ENCODE measurements around the gene SAV1.
"Not testable (repeated sequence)": the region's sequence is repeated elsewhere in the genome, so short reads cannot be mapped to it uniquely, and the experiment has no call there.

The SAV1 gene

GRCh38 chr14:50667996-50668825 is at the start of gene SAV1:
Gene SAV1 (minus strand): TSS chr14:50668306. CDS start chr14:50667967, 339 bp downstream.
- Histone ChIP-seq H3K27ac (ENCODE audit: low read depth, low read length) (peak within 1 kb of the TSS; percentile 89), H3K27me3 (ENCODE audit: control insufficient read depth, insufficient read depth, low read length) (no peaks in the 10 kb centered on the region), H3K9ac (ENCODE audit: low read length) (peak within 1 kb of the TSS; percentile 90), H3K36me3 (ENCODE audit: control insufficient read depth, insufficient read depth, low read length) (peaks cover 15% of the 10 kb centered on the region), H3K9me3 (ENCODE audit: control insufficient read depth, insufficient read depth, low read depth, low read length) (no peaks in the 10 kb centered on the region), H3K4me3 (ENCODE audit: low read depth, low read length) (peak within 1 kb of the TSS; percentile 65), H3K4me1 (ENCODE audit: control insufficient read depth, insufficient read depth, low read length) (peaks cover 20% of the 10 kb centered on the region)

- no peaks in the 10 kb centered on the region for H3K9me3 ChIP-seq (ENCODE audit: control insufficient read depth, insufficient read depth, low read depth, low read length)
- no peak overlapping the region for H3K4me3 ChIP-seq (ENCODE audit: low read depth, low read length)
- no peaks in the 10 kb centered on the region for H3K27me3 ChIP-seq (ENCODE audit: control insufficient read depth, insufficient read depth, low read length)
- H3K9ac ChIP-seq (ENCODE audit: low read length) = no peak overlapping the region
- no peaks in the 10 kb centered on the region for H3K4me1 ChIP-seq (ENCODE audit: control insufficient read depth, insufficient read depth, low read length)
- H3K27ac ChIP-seq (ENCODE audit: low read depth, low read length) = no peak overlapping the region
- 0 out of 2 replicates have a peak, but pooled peaks cover 2% of the 10 kb centered on the region for H3K36me3 ChIP-seq (ENCODE audit: control insufficient read depth, insufficient read depth, low read length)
Measured at GRCh38 chr14:50717811-50718210, 49.7 kb upstream of the SAV1 start.

- no peaks in the 10 kb centered on the region for H3K27me3 ChIP-seq (ENCODE audit: control insufficient read depth, insufficient read depth, low read length)
- H3K4me1 ChIP-seq (ENCODE audit: control insufficient read depth, insufficient read depth, low read length) = no peaks in the 10 kb centered on the region
- H3K4me3 ChIP-seq (ENCODE audit: low read depth, low read length) = no peak overlapping the region
- no peak overlapping the region for H3K27ac ChIP-seq (ENCODE audit: low read depth, low read length)
- H3K9ac ChIP-seq (ENCODE audit: low read length) = no peak overlapping the region
- H3K9me3 ChIP-seq (ENCODE audit: control insufficient read depth, insufficient read depth, low read depth, low read length) = no peaks in the 10 kb centered on the region
- H3K36me3 ChIP-seq (ENCODE audit: control insufficient read depth, insufficient read depth, low read length) = no peaks in the 10 kb centered on the region
Measured at GRCh38 chr14:50714450-50715073, 46.5 kb upstream of the SAV1 start.

GRCh38 chr14:50711043-50711442 is 42.9 kb upstream of the SAV1 start:
- no peaks in the 10 kb centered on the region for H3K27me3 ChIP-seq (ENCODE audit: control insufficient read depth, insufficient read depth, low read length)
- H3K27ac ChIP-seq (ENCODE audit: low read depth, low read length) = no peak overlapping the region
- H3K36me3 ChIP-seq (ENCODE audit: control insufficient read depth, insufficient read depth, low read length) = no peaks in the 10 kb centered on the region
- no peaks in the 10 kb centered on the region for H3K4me1 ChIP-seq (ENCODE audit: control insufficient read depth, insufficient read depth, low read length)
- no peak overlapping the region for H3K9ac ChIP-seq (ENCODE audit: low read length)
- no peaks in the 10 kb centered on the region for H3K9me3 ChIP-seq (ENCODE audit: control insufficient read depth, insufficient read depth, low read depth, low read length)
- no peak overlapping the region for H3K4me3 ChIP-seq (ENCODE audit: low read depth, low read length)

GRCh38 chr14:50705026-50705593 is 37.0 kb upstream of the SAV1 start:
- H3K4me1 ChIP-seq (ENCODE audit: control insufficient read depth, insufficient read depth, low read length) = no peaks in the 10 kb centered on the region
- no peak overlapping the region for H3K9ac ChIP-seq (ENCODE audit: low read length)
- H3K4me3 ChIP-seq (ENCODE audit: low read depth, low read length) = no peak overlapping the region
- no peak overlapping the region for H3K27ac ChIP-seq (ENCODE audit: low read depth, low read length)
- no peaks in the 10 kb centered on the region for H3K9me3 ChIP-seq (ENCODE audit: control insufficient read depth, insufficient read depth, low read depth, low read length)
- H3K36me3 ChIP-seq (ENCODE audit: control insufficient read depth, insufficient read depth, low read length) = no peaks in the 10 kb centered on the region
- no peaks in the 10 kb centered on the region for H3K27me3 ChIP-seq (ENCODE audit: control insufficient read depth, insufficient read depth, low read length)

- H3K36me3 ChIP-seq (ENCODE audit: control insufficient read depth, insufficient read depth, low read length) = no peaks in the 10 kb centered on the region
- H3K9ac ChIP-seq (ENCODE audit: low read length) = no peak overlapping the region
- no peaks in the 10 kb centered on the region for H3K9me3 ChIP-seq (ENCODE audit: control insufficient read depth, insufficient read depth, low read depth, low read length)
- no peaks in the 10 kb centered on the region for H3K4me1 ChIP-seq (ENCODE audit: control insufficient read depth, insufficient read depth, low read length)
- H3K27ac ChIP-seq (ENCODE audit: low read depth, low read length) = no peak overlapping the region
- H3K4me3 ChIP-seq (ENCODE audit: low read depth, low read length) = no peak overlapping the region
- no peaks in the 10 kb centered on the region for H3K27me3 ChIP-seq (ENCODE audit: control insufficient read depth, insufficient read depth, low read length)
Measured at GRCh38 chr14:50704454-50705010, 36.4 kb upstream of the SAV1 start.

- Histone ChIP-seq H3K9me3 (ENCODE audit: control insufficient read depth, insufficient read depth, low read depth, low read length) (peaks cover 24% of the 10 kb centered on the region), H3K4me3 (ENCODE audit: low read depth, low read length) (no peak overlapping the region)
Measured at GRCh38 chr14:50697659-50698290, 29.7 kb upstream of the SAV1 start.

GRCh38 chr14:50694260-50694659 is 26.2 kb upstream of the SAV1 start:
- H3K4me1 ChIP-seq (ENCODE audit: control insufficient read depth, insufficient read depth, low read length); H3K9ac ChIP-seq (ENCODE audit: low read length); H3K4me3 ChIP-seq (ENCODE audit: low read depth, low read length); H3K27ac ChIP-seq (ENCODE audit: low read depth, low read length); H3K36me3 ChIP-seq (ENCODE audit: control insufficient read depth, insufficient read depth, low read length); H3K27me3 ChIP-seq (ENCODE audit: control insufficient read depth, insufficient read depth, low read length): not testable (repeated sequence)
- peaks cover 24% of the 10 kb centered on the region for H3K9me3 ChIP-seq (ENCODE audit: control insufficient read depth, insufficient read depth, low read depth, low read length)

More at GRCh38 chr14:50697659-50698290, 29.7 kb upstream of the SAV1 start:
- no peaks in the 10 kb centered on the region for H3K4me1 ChIP-seq (ENCODE audit: control insufficient read depth, insufficient read depth, low read length)
- H3K27me3 ChIP-seq (ENCODE audit: control insufficient read depth, insufficient read depth, low read length) = no peaks in the 10 kb centered on the region
- H3K36me3 ChIP-seq (ENCODE audit: control insufficient read depth, insufficient read depth, low read length) = no peaks in the 10 kb centered on the region
- no peak overlapping the region for H3K27ac ChIP-seq (ENCODE audit: low read depth, low read length)
- no peak overlapping the region for H3K9ac ChIP-seq (ENCODE audit: low read length)

- no peaks in the 10 kb centered on the region for H3K27me3 ChIP-seq (ENCODE audit: control insufficient read depth, insufficient read depth, low read length)
- H3K27ac ChIP-seq (ENCODE audit: low read depth, low read length) = no peak overlapping the region
- no peaks in the 10 kb centered on the region for H3K36me3 ChIP-seq (ENCODE audit: control insufficient read depth, insufficient read depth, low read length)
- H3K9ac ChIP-seq (ENCODE audit: low read length) = no peak overlapping the region
- peaks cover 8% of the 10 kb centered on the region for H3K9me3 ChIP-seq (ENCODE audit: control insufficient read depth, insufficient read depth, low read depth, low read length)
- no peak overlapping the region for H3K4me3 ChIP-seq (ENCODE audit: low read depth, low read length)
- no peaks in the 10 kb centered on the region for H3K4me1 ChIP-seq (ENCODE audit: control insufficient read depth, insufficient read depth, low read length)
Measured at GRCh38 chr14:50688875-50689274, 20.8 kb upstream of the SAV1 start.

GRCh38 chr14:50679674-50680073 is 11.6 kb upstream of the SAV1 start:
- no peaks in the 10 kb centered on the region for H3K36me3 ChIP-seq (ENCODE audit: control insufficient read depth, insufficient read depth, low read length)
- no peak overlapping the region for H3K4me3 ChIP-seq (ENCODE audit: low read depth, low read length)
- peaks cover 13% of the 10 kb centered on the region; the same call in 1 of the 2 replicates for H3K4me1 ChIP-seq (ENCODE audit: control insufficient read depth, insufficient read depth, low read length)
- no peaks in the 10 kb centered on the region for H3K27me3 ChIP-seq (ENCODE audit: control insufficient read depth, insufficient read depth, low read length)
- no peak overlapping the region for H3K9ac ChIP-seq (ENCODE audit: low read length)
- no peak overlapping the region for H3K27ac ChIP-seq (ENCODE audit: low read depth, low read length)
- H3K9me3 ChIP-seq (ENCODE audit: control insufficient read depth, insufficient read depth, low read depth, low read length) = no peaks in the 10 kb centered on the region

Measured in HUES6 (cell line).